HEK293 (cell line): Measurements from ENCODE around the gene RTCA.

Source experiments
- CTCF ChIA-PET: fragments of 350-600 bp; formaldehyde crosslinking; extraction: SDS; loops from one replicate; lab custom pipeline; 2021; ENCODE audit warnings: antibody characterized with exemption; lab: Yijun Ruan, JAX
- POLR2A ChIA-PET: fragments of 300-600 bp; formaldehyde crosslinking; extraction: SDS; loops from one replicate; lab custom pipeline; 2020; ENCODE audit warnings: antibody characterized with exemption, inconsistent platforms; lab: Yijun Ruan, JAX
- H3K27ac ChIP-seq: fragments of 200-500 bp; sonication (Bioruptor generic); 2 replicates; pipeline ENCODE4 v1.5.1; 2014; ENCODE audit warnings: low read depth, low read length, control low read depth, inconsistent platforms; ENCODE audit errors: extremely low read depth
- H3K36me3 ChIP-seq, 2 experiments: fragments of 200-500 bp in 1 of 2; sonication (Bioruptor generic) in 1 of 2; 1 replicate in 1 of 2; 2 replicates in 1 of 2; pipeline ENCODE4 v1.5.1; 2014 to 2017; ENCODE audit warnings: inconsistent platforms in 2 of 2, low read length in 2 of 2; ENCODE audit not compliant: control insufficient read depth in 2 of 2, insufficient read depth in 1 of 2
- H3K4me1 ChIP-seq: fragments of 200-500 bp; sonication (Bioruptor generic); 2 replicates; pipeline ENCODE4 v1.5.1; 2014; ENCODE audit warnings: mild to moderate bottlenecking, low read length, inconsistent platforms; ENCODE audit not compliant: control insufficient read depth, insufficient read depth
- H3K4me3 ChIP-seq: 2 replicates; pipeline ENCODE4 v1.5.1; 2011; ENCODE audit warnings: low read depth, mild to moderate bottlenecking, control low read depth, low read length, moderate library complexity
- H3K9me3 ChIP-seq: fragments of 200-500 bp; sonication (Bioruptor generic); 2 replicates; pipeline ENCODE4 v1.5.1; 2014; ENCODE audit warnings: low read depth, low read length, inconsistent platforms; ENCODE audit not compliant: control insufficient read depth, insufficient read depth
- BCL11A ChIP-seq: fragments of 450-650 bp; formaldehyde crosslinking; IDR thresholded peaks from 2 replicates; pipeline ENCODE4 v1.5.1; 2016; ENCODE audit warnings: low read depth, missing biosample characterization, missing genetic modification characterization
- ELK4 ChIP-seq: IDR thresholded peaks from 2 replicates; pipeline ENCODE4 v1.6.1; 2011; ENCODE audit warnings: mild to moderate bottlenecking, low read depth, low read length, borderline replicate concordance
- GLI4 ChIP-seq: fragments of 450-650 bp; formaldehyde crosslinking; IDR thresholded peaks from 2 replicates; pipeline ENCODE4 v1.5.1; 2016; ENCODE audit warnings: missing biosample characterization, missing genetic modification characterization
- IKZF3 ChIP-seq: fragments of 450-650 bp; IDR thresholded peaks from 2 replicates; pipeline ENCODE4 v1.5.0; 2018; ENCODE audit warnings: missing biosample characterization, mild to moderate bottlenecking, missing genetic modification characterization, moderate library complexity
- KLF1 ChIP-seq: fragments of 450-650 bp; formaldehyde crosslinking; IDR thresholded peaks from 2 replicates; pipeline ENCODE4 v1.5.1; 2016; ENCODE audit warnings: missing biosample characterization, missing genetic modification characterization
- KLF7 ChIP-seq: fragments of 450-650 bp; formaldehyde crosslinking; IDR thresholded peaks from 2 replicates; pipeline ENCODE4 v1.5.1; 2016; ENCODE audit warnings: missing biosample characterization, missing genetic modification characterization, borderline replicate concordance
- KLF8 ChIP-seq: fragments of 450-650 bp; formaldehyde crosslinking; IDR thresholded peaks from 2 replicates; pipeline ENCODE4 v1.5.1; 2016; ENCODE audit warnings: missing biosample characterization, missing genetic modification characterization
- OSR2 ChIP-seq: fragments of 450-650 bp; formaldehyde crosslinking; IDR thresholded peaks from 2 replicates; pipeline ENCODE4 v1.5.1; 2016; ENCODE audit warnings: missing biosample characterization, missing genetic modification characterization
- RBAK ChIP-seq: fragments of 450-650 bp; formaldehyde crosslinking; IDR thresholded peaks from 2 replicates; pipeline ENCODE4 v1.5.1; 2016; ENCODE audit warnings: missing biosample characterization, missing genetic modification characterization
- SALL2 ChIP-seq: fragments of 450-650 bp; formaldehyde crosslinking; IDR thresholded peaks from 2 replicates; pipeline ENCODE4 v1.5.0; 2017; ENCODE audit warnings: missing biosample characterization, mild to moderate bottlenecking, missing genetic modification characterization, borderline replicate concordance
- SCRT1 ChIP-seq: fragments of 450-650 bp; formaldehyde crosslinking; IDR thresholded peaks from 2 replicates; pipeline ENCODE4 v1.5.1; 2016; ENCODE audit warnings: missing biosample characterization, missing genetic modification characterization, borderline replicate concordance
- WT1 ChIP-seq: fragments of 450-650 bp; formaldehyde crosslinking; IDR thresholded peaks from 2 replicates; pipeline ENCODE4 v1.5.1; 2016; ENCODE audit warnings: missing biosample characterization, missing genetic modification characterization
- ZFHX2 ChIP-seq: fragments of 450-650 bp; formaldehyde crosslinking; conservative IDR thresholded peaks from 2 replicates; pipeline ENCODE4 v1.5.1; 2016; ENCODE audit warnings: missing biosample characterization, missing genetic modification characterization
- ZNF239 ChIP-seq: fragments of 450-650 bp; formaldehyde crosslinking; IDR thresholded peaks from 2 replicates; pipeline ENCODE4 v1.5.1; 2016; ENCODE audit warnings: missing biosample characterization, missing genetic modification characterization
- ZNF274 ChIP-seq, 2 experiments: fragments of 200-500 bp in 1 of 2; fragments of 450-650 bp in 1 of 2; sonication (Bioruptor generic) in 1 of 2; formaldehyde crosslinking in 1 of 2; IDR thresholded peaks; 2 replicates each; pipeline versions ENCODE4 v1.5.1 to v1.6.1; 2014 to 2016; ENCODE audit warnings: borderline replicate concordance in 1 of 2, inconsistent platforms in 1 of 2, low read length in 1 of 2, missing biosample characterization in 1 of 2, missing genetic modification characterization in 1 of 2
- ZNF473 ChIP-seq: fragments of 450-650 bp; formaldehyde crosslinking; IDR thresholded peaks from 2 replicates; pipeline ENCODE4 v1.5.1; 2017; ENCODE audit warnings: missing biosample characterization, missing genetic modification characterization
- ZNF529 ChIP-seq: fragments of 450-650 bp; formaldehyde crosslinking; IDR thresholded peaks from 2 replicates; pipeline ENCODE4 v1.5.1; 2017; ENCODE audit warnings: missing genetic modification characterization, missing biosample characterization; ENCODE audit not compliant: insufficient replicate concordance
- ZNF596 ChIP-seq: fragments of 450-650 bp; IDR thresholded peaks from 2 replicates; pipeline ENCODE4 v1.5.0; 2018; ENCODE audit warnings: missing biosample characterization, mild to moderate bottlenecking, missing genetic modification characterization, moderate library complexity
- ZNF623 ChIP-seq: fragments of 450-650 bp; formaldehyde crosslinking; IDR thresholded peaks from 2 replicates; pipeline ENCODE4 v1.5.1; 2016; ENCODE audit warnings: missing biosample characterization, missing genetic modification characterization
- ZNF837 ChIP-seq: fragments of 450-650 bp; formaldehyde crosslinking; IDR thresholded peaks from 2 replicates; pipeline ENCODE4 v1.5.1; 2016; ENCODE audit warnings: missing biosample characterization, missing genetic modification characterization

RTCA gene

GRCh38 chr1:100266741-100267140, 725 bp downstream of the RTCA start:
- CTCF ChIA-PET: interaction anchor here (0.7 to 1.5 kb wide), 4 partner anchors 86 to 196 kb away, joined by 3 to 4 read pairs (median 3); partner anchors contain the start of gene CDC14A
- peak overlapping the region; percentile 73; the same call in 1 of the 2 replicates for H3K27ac ChIP-seq
- no peaks in the 10 kb centered on the region for H3K4me1 ChIP-seq
- H3K36me3 ChIP-seq: peaks cover 27 to 53% of the 10 kb centered on the region in 2 experiments
- H3K9me3 ChIP-seq: no peaks in the 10 kb centered on the region
- H3K4me3 ChIP-seq: peak overlapping the region; percentile 98
- POLR2A ChIA-PET: interaction anchor here (1.0 to 2.9 kb wide), 7 partner anchors 16 to 417 kb away, joined by 3 to 28 read pairs (median 5); partner anchors contain the start of genes AGL, CDC14A and DBT
- peak; percentile 78; the same call in 1 of the 2 replicates for TF ChIP-seq KLF1 (tag by site-specific recombination)
- no peak for TF ChIP-seq ZNF837 (tag by site-specific recombination)
- peak; percentile 45; the same call in 1 of the 2 replicates for TF ChIP-seq KLF7 (tag by site-specific recombination)

GRCh38 chr1:100267284-100267683, 1.3 kb downstream of the RTCA start:
- ChIA-PET CTCF (interaction anchor here (0.6 to 1.2 kb wide), 4 partner anchors 14 to 195 kb away, joined by 3 to 4 read pairs (median 3); no protein-coding TSS in a partner anchor), POLR2A (interaction anchor here (1.0 to 2.9 kb wide), 5 partner anchors 17 to 417 kb away, joined by 3 to 28 read pairs (median 5); partner anchors contain the start of genes AGL, CDC14A and DBT)
- Histone ChIP-seq H3K4me3 (no peak overlapping the region; the same call in 1 of the 2 replicates), H3K36me3 (peaks cover 30 to 58% of the 10 kb centered on the region in 2 experiments), H3K27ac (no peak overlapping the region), H3K4me1 (no peaks in the 10 kb centered on the region), H3K9me3 (no peaks in the 10 kb centered on the region)
- TF ChIP-seq SALL2 (tag by site-specific recombination): no peak
- 0 out of 2 replicates have a peak, but pooled peaks have one; percentile 36 for TF ChIP-seq ZNF239 (tag by site-specific recombination)

- Histone ChIP-seq H3K36me3 (peaks cover 33 to 67% of the 10 kb centered on the region in 2 experiments), H3K27ac (no peak overlapping the region), H3K4me1 (no peaks in the 10 kb centered on the region), H3K9me3 (no peaks in the 10 kb centered on the region), H3K4me3 (no peak overlapping the region)
- TF ChIP-seq WT1 (tag by site-specific recombination) (no peak), ZNF596 (no peak), SCRT1 (tag by site-specific recombination) (0 out of 2 replicates have a peak, but pooled peaks have one; percentile 10)
- POLR2A ChIA-PET: interaction anchor here (0.7 to 0.8 kb wide), 2 partner anchors 18 to 168 kb away, joined by 3 read pairs; no protein-coding TSS in a partner anchor
- CTCF ChIA-PET: interaction anchor here (0.9 kb wide), 1 partner anchor 177 kb away, joined by 3 read pairs; no protein-coding TSS in a partner anchor
Observed at GRCh38 chr1:100268202-100268601, 2.2 kb downstream of the RTCA start.

GRCh38 chr1:100277866-100278265, 11.8 kb downstream of the RTCA start:
- H3K4me1 ChIP-seq: no peaks in the 10 kb centered on the region
- ChIA-PET POLR2A (no interaction called here), CTCF (interaction anchor here (0.7 kb wide), 1 partner anchor 59 kb away, joined by 4 read pairs; no protein-coding TSS in a partner anchor)
- no peak for TF ChIP-seq OSR2
- no peak for TF ChIP-seq ELK4
- no peak overlapping the region for H3K27ac ChIP-seq
- H3K4me3 ChIP-seq: no peak overlapping the region
- no peaks in the 10 kb centered on the region for H3K9me3 ChIP-seq
- H3K36me3 ChIP-seq: peaks cover 58 to 99% of the 10 kb centered on the region in 2 experiments

GRCh38 chr1:100279358-100279923, 13.4 kb downstream of the RTCA start:
- POLR2A ChIA-PET: no interaction called here
- peaks cover 64 to 89% of the 10 kb centered on the region in 2 experiments for H3K36me3 ChIP-seq
- no peak overlapping the region for H3K4me3 ChIP-seq
- H3K9me3 ChIP-seq: no peaks in the 10 kb centered on the region
- H3K4me1 ChIP-seq: no peaks in the 10 kb centered on the region
- CTCF ChIA-PET: no interaction called here
- no peak overlapping the region for H3K27ac ChIP-seq
- TF ChIP-seq IKZF3 (tag by site-specific recombination) (no peak), KLF8 (tag by site-specific recombination) (no peak), ZNF837 (tag by site-specific recombination) (no peak), ZNF623 (no peak), ZNF473 (tag by site-specific recombination) (no peak), ZFHX2 (no peak), ZNF529 (tag by site-specific recombination) (no peak), GLI4 (no peak), ELK4 (no peak), ZNF274 (IDR thresholded peaks at IDR 0.05; ENCODE audit: low read length) (no peak), ZNF274 (tag by site-specific recombination; IDR thresholded peaks at IDR 0.05; ENCODE audit: borderline replicate concordance) (no peak), RBAK (no peak), BCL11A (no peak)
